Embryonic facial prominence (tissue), 1 donor: ENCODE measurements around the gene OR8B12.
"Not testable (repeated sequence)": the region's sequence is repeated elsewhere in the genome, so short reads cannot be mapped to it uniquely, and the experiment has no call there.

Source experiments
- DNase-seq: peaks from one replicate; pipeline ENCODE4 v3.0.0-alpha.2; 2016; ENCODE audit errors: extremely low spot score

Gene OR8B12

DNA sequence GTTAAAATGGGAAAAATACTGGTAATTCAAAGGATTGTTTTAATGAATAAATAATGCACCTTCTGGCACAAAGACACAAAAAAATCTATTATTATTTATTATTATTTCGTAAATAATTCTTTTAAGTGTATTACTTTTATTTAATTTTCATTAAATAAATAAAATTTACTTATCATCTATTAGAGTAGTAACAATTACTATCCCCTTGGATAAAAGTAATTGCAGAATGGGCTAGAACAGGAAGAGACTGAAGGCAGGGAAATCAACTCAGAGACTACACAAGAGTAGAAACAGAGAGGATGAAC is 23.0 kb downstream of the OR8B12 start:
- DNase-seq = no peak

DNA sequence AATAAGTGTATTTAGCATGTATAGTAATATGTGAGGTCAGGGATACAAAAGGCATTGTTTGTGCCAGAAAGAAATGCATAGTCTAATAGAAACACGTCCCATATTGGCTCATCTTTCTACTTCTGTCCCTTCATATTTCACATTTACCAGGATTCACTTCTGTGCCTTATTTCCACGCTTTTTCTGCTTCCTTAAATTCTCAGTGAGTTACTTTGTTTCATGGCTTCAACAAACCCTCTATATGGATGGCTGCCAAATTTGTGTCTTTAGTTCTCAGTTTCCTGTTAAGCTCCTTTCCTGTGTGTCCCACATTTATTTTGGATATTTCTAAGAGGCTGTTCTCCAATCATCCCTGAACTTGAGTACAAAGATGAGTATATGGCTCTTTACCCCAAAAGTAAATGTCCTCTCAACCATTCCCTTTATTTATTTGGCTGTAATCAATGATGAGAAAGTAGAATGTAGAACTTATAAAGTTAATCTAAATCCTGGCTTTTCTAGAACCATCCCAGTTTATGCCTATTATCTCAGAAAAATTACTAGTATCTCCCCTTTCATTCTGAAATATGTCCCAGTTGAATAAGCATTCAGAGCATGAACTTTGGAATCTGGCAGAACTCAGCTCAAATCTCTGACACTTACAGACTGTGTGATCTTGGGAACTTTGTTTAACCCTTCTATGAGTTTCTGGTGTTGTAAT is 23.5 kb downstream of the OR8B12 start:
- DNase-seq = no peak

DNA sequence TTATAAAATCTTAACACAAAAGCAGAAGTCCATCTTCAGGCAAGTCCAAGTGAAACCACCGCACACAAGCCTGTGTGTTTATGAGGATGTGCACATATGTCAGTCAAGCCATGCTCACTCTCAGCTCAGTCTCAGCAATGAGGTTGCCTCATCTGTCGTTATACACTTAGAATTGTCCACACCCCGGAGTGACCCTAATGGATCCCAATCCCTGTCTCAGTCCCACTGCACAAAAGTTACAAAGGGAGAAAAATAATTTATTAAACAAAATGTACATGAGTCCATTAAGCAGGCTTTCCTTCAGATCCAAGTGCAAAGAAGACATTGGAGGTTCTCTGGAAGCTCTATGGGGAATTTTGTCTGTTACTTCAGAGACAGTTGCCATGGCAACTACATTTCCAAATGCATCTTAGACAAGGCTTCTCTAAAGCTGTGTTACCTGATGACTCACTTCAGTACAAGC is 24.4 kb downstream of the OR8B12 start:
- DNase-seq = no peak

DNA sequence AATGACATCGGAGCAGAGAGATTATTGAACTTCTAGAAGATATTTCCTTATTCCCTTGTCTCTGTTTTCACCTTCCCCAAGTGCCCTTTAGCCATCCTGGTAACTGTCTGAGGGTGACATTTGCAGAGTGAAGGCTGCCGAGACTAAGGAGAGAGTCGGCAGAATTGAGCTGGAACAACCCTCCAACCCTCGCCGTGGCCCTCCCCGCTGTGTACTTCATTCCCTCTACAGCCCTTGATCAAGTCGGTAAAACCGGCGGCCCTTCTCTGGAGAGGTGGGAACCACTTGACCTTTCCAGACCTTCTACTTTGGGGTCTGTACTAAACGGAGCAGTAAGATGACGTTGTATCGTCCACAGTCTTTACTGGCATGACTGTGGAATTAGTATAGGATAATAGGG is 26.1 kb downstream of the OR8B12 start:
- no peak for DNase-seq

GRCh38 chr11:124514675-124515074 is 28.8 kb downstream of the OR8B12 start:
- DNase-seq = not testable (repeated sequence)

- DNase-seq = no peak
Observed at GRCh38 chr11:124514131-124514530, 29.3 kb downstream of the OR8B12 start.

DNA sequence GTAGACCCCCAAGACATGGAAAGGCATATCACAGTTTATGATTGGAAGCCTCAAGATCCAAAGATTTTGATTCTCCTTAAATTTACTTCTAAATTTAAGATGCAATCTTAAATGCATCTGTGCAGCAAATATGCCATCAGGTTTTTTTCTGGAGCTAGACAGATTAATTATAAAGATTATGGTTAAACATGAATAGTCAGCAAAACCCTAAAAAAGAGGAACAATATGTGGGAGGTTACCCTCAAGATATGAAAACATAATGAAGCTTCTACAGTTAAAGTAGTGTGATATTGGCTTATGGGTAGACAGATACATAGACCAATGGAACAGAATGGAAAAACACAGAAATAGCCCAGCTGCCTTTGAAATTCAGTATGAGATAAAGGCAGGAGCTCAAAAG is 31.7 kb downstream of the OR8B12 start:
- no peak for DNase-seq

DNA sequence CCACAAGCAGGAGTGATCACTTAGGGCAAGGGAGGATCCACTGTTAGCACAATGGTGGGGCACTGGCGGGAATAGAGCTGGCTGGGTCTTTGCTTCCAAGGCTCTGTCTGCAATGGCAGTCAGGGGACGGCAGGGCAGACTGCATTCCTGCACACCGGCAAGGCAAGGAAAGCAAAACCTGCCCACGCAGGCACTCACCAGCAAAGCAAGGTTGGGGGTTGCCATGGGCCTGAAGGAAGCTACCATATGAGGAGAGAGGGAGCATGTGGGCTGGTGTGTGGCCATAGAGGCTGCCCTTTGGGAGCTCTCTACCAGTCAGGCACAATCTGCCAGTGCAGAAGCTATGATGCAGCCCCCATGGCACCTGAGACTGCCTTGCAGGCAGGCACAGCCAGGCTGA is 33.2 kb downstream of the OR8B12 start:
- DNase-seq = no peak

DNA sequence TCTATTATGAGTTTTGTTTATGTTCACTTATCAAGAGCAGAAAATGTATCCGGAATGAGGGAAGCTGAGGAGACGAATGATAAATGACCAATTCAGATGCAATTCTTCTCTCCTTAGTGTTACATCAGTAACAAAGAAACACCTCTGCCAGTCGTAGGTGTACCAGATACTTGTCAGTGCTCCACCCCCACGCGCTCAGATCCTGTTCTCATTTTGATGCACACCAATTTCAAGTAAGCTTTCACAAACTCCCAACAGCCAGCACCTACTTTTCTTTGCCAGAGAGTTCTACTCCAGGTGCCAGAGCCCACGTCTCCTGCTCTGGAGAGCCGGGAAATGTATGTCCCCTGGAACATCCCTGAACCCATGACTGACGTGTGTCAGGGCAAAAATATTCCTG is 43.7 kb downstream of the OR8B12 start:
- no peak for DNase-seq

DNA sequence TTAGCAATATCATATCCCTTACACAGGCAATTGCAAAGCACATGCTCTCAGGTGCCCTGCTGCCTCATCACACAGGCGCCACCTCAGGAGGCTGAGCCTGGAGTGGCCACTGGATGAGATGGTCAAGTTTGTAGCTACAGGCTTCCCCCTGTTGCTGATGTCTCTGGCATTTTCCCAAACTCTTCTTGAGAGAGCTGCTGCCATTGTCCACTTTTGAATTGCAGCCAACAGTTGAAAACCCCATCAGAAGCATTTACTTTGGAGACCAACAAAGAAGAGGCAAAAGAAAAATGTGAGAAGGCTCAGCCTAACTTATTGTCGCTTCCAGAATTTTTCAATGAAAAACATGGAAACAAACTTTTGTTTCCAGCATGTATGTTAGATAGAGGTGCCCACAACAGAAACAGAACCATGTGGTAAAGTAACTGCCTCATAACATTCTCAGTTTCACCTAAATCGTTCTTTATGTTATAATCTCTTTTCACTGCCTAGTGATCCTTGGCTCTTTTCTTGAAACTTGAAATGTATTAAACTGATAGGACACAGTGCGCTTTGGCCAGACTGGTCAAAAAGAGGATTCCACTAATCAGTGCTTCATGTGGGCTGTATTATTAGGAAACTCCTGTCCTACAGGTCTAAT is 50.3 kb downstream of the OR8B12 start:
- DNase-seq = no peak
